Measurements from ENCODE around the gene SAXO1.

Gene SAXO1

DNA sequence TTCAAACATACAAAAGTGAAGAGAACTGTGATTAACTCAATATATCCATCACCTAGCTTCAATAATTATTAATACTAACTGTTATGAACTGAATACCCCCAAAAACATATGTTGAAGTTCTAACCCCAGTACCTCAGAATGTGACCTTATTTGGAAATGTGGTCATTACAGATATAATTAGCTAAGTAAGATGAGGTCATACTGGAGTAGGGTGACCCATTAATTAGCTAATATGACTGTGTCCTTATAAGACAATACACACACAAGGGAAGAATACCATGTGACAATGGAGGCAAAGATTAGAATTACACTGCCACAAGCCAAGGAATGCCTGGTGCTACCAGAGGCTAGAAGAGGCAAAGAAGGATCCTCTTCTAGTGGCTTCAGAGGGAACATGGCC lies 24.0 kb upstream of the SAXO1 start:
- H3K36me3 ChIP-seq (ENCODE audit: control insufficient read depth, low read length): peaks cover 63% of the 10 kb centered on the region

DNA sequence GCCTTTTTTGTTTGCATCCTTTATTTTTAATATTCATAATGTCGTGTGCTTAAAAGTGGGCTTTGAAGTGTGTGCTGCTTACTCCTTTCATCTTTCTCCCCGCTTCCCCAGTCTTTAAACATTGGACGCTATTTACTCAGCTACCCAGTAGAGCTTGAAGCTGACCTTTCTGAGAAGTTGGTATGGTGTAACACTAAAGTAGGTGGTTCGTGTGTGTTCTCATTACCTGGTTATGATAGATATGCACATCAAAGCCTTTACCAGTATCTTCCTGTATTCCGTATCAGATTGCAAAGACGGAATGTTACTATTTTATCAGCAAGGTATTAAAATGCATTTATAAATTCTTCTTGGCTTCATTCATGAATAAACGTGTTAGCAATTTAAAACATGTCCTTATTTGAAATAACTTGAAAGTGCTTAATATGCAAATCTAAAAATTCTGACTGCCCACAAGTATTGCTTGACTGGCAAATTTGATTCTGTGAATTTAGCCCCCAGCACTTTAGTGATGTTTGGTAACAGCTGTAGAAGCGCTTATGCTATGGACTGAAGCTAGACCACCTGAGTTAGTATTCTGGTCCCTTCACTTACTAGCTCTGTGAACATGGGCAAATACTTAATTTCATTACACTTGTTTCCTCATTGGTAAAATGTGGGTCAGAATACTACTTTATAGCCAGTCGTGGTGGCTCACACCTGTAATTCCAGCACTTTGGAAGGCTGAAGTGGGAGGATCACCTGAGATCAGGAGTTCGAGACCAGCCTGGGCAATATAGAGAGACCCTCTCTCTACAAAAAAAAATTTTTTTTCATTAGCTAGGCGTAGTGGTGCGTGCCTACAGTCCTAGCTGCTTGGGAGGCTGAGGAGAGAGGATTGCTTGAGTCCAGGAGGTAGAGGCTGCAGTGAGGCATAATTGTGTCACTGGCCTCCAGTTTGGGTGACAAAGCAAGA lies 17.9 kb upstream of the SAXO1 start:
- H3K9me3 ChIP-seq (ENCODE audit: control insufficient read depth, insufficient read depth, low read length): no peaks in the 10 kb centered on the region
- no peaks in the 10 kb centered on the region; the same call in 1 of the 2 replicates for H4K20me1 ChIP-seq (ENCODE audit: control insufficient read depth, insufficient read depth, low read depth, low read length)
- peaks cover 35% of the 10 kb centered on the region for H3K4me1 ChIP-seq (ENCODE audit: control insufficient read depth, low read length)
- H3K4me3 ChIP-seq (ENCODE audit: low read length): peak overlapping the region; percentile 100
- peaks cover 29% of the 10 kb centered on the region for H3K36me3 ChIP-seq (ENCODE audit: control insufficient read depth, low read length)
- H3K27ac ChIP-seq (ENCODE audit: low read depth, low read length): no peak overlapping the region
- peak overlapping the region; percentile 98 for H3K4me2 ChIP-seq (ENCODE audit: low read length)
- peaks cover 28% of the 10 kb centered on the region for H3F3A ChIP-seq (ENCODE audit: control insufficient read depth, insufficient read depth)
- H3K9me2 ChIP-seq (replicated peaks; ENCODE audit: control insufficient read depth, low read length): no peaks in the 10 kb centered on the region
- H3K27me3 ChIP-seq (ENCODE audit: control insufficient read depth, low read length): no peaks in the 10 kb centered on the region
- H3K79me2 ChIP-seq (ENCODE audit: control insufficient read depth, low read length): peaks cover 31% of the 10 kb centered on the region
- no peak for TF ChIP-seq EZH2phosphoT487 (IDR thresholded peaks at IDR 0.05; ENCODE audit: borderline replicate concordance, low read length)
- no peak for TF ChIP-seq CTCF (IDR thresholded peaks at IDR 0.05; ENCODE audit: low read depth, low read length, poor library complexity, severe bottlenecking)

More for the DNA sequence above, 24.0 kb upstream of the SAXO1 start:
- TF ChIP-seq EZH2phosphoT487 (IDR thresholded peaks at IDR 0.05; ENCODE audit: borderline replicate concordance, low read length): no peak
- H3K27ac ChIP-seq (ENCODE audit: low read depth, low read length): no peak overlapping the region
- peaks cover 18% of the 10 kb centered on the region for H3F3A ChIP-seq (ENCODE audit: control insufficient read depth, insufficient read depth)
- no peak overlapping the region for H3K4me2 ChIP-seq (ENCODE audit: low read length)
- no peaks in the 10 kb centered on the region for H3K27me3 ChIP-seq (ENCODE audit: control insufficient read depth, low read length)
- H4K20me1 ChIP-seq (ENCODE audit: control insufficient read depth, insufficient read depth, low read depth, low read length): no peaks in the 10 kb centered on the region
- H3K9me2 ChIP-seq (replicated peaks; ENCODE audit: control insufficient read depth, low read length): no peaks in the 10 kb centered on the region
- H3K4me3 ChIP-seq (ENCODE audit: low read length): no peak overlapping the region
- H3K79me2 ChIP-seq (ENCODE audit: control insufficient read depth, low read length): peaks cover 4% of the 10 kb centered on the region
- H3K4me1 ChIP-seq (ENCODE audit: control insufficient read depth, low read length): no peaks in the 10 kb centered on the region; the same call in 1 of the 2 replicates
- H3K9me3 ChIP-seq (ENCODE audit: control insufficient read depth, insufficient read depth, low read length): no peaks in the 10 kb centered on the region

DNA sequence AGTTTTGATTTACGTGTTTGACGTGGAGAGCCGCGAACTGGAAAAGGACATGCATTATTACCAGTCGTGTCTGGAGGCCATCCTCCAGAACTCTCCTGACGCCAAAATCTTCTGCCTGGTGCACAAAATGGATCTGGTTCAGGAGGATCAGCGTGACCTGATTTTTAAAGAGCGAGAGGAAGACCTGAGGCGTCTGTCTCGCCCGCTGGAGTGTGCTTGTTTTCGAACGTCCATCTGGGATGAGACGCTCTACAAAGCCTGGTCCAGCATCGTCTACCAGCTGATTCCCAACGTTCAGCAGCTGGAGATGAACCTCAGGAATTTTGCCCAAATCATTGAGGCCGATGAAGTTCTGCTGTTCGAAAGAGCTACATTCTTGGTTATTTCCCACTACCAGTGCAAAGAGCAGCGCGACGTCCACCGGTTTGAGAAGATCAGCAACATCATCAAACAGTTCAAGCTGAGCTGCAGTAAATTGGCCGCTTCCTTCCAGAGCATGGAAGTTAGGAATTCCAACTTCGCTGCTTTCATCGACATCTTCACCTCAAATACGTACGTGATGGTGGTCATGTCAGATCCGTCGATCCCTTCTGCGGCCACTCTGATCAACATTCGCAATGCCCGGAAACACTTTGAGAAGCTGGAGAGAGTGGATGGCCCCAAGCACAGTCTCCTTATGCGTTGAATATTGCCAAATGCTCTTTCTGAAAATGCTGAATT lies 17.1 kb upstream of the SAXO1 start:
- H3K9me3 ChIP-seq (ENCODE audit: control insufficient read depth, insufficient read depth, low read length): no peaks in the 10 kb centered on the region
- H3K9me2 ChIP-seq (replicated peaks; ENCODE audit: control insufficient read depth, low read length): no peaks in the 10 kb centered on the region
- H3F3A ChIP-seq (ENCODE audit: control insufficient read depth, insufficient read depth): peaks cover 26% of the 10 kb centered on the region
- H3K27me3 ChIP-seq (ENCODE audit: control insufficient read depth, low read length): no peaks in the 10 kb centered on the region
- peak overlapping the region; percentile 98 for H3K4me2 ChIP-seq (ENCODE audit: low read length)
- peaks cover 31% of the 10 kb centered on the region for H3K79me2 ChIP-seq (ENCODE audit: control insufficient read depth, low read length)
- no peak for TF ChIP-seq EZH2phosphoT487 (IDR thresholded peaks at IDR 0.05; ENCODE audit: borderline replicate concordance, low read length)
- no peak for TF ChIP-seq CTCF (IDR thresholded peaks at IDR 0.05; ENCODE audit: low read depth, low read length, poor library complexity, severe bottlenecking)
- peaks cover 35% of the 10 kb centered on the region for H3K4me1 ChIP-seq (ENCODE audit: control insufficient read depth, low read length)
- peak overlapping the region; percentile 100 for H3K4me3 ChIP-seq (ENCODE audit: low read length)
- H3K27ac ChIP-seq (ENCODE audit: low read depth, low read length): peak overlapping the region; percentile 85
- no peaks in the 10 kb centered on the region; the same call in 1 of the 2 replicates for H4K20me1 ChIP-seq (ENCODE audit: control insufficient read depth, insufficient read depth, low read depth, low read length)
- H3K36me3 ChIP-seq (ENCODE audit: control insufficient read depth, low read length): peaks cover 25% of the 10 kb centered on the region
